GM18511 (cell line): ENCODE data around the gene FIG4.
"Not testable (repeated sequence)": the region's sequence is repeated elsewhere in the genome, so short reads cannot be mapped to it uniquely, and the experiment has no call there.

Experiments
- ATAC-seq: cut with Tn5 transposase; IDR thresholded peaks from one replicate; pipeline ENCODE4 v1.9.1; 2021; ENCODE audit warnings: mild to moderate bottlenecking, moderate library complexity; ENCODE audit not compliant: unreplicated experiment

FIG4 gene

GRCh38 chr6:109701774-109702173 is 10.7 kb downstream of the FIG4 start:
- no peak for ATAC-seq

- ATAC-seq, result no peak
These were observed 11.7 kb downstream of the FIG4 start for GRCh38 chr6:109702791-109703190.

GRCh38 chr6:109705258-109705657 is 14.2 kb downstream of the FIG4 start:
- ATAC-seq, result peak; percentile 91

GRCh38 chr6:109706513-109706912 is 15.4 kb downstream of the FIG4 start:
- no peak for ATAC-seq

- not testable (repeated sequence) for ATAC-seq
These were observed 17.0 kb downstream of the FIG4 start for GRCh38 chr6:109708099-109708498.

GRCh38 chr6:109713097-109713496 is 22.0 kb downstream of the FIG4 start:
- no peak for ATAC-seq

- no peak for ATAC-seq
These were observed 23.1 kb downstream of the FIG4 start for GRCh38 chr6:109714166-109714565.

GRCh38 chr6:109714611-109715010 is 23.5 kb downstream of the FIG4 start:
- ATAC-seq, result no peak

- no peak for ATAC-seq
These were observed 24.5 kb downstream of the FIG4 start for GRCh38 chr6:109715616-109716015.

GRCh38 chr6:109717971-109718370 is 26.9 kb downstream of the FIG4 start:
- no peak for ATAC-seq

- ATAC-seq, result no peak
These were observed 27.9 kb downstream of the FIG4 start for GRCh38 chr6:109718991-109719390.

GRCh38 chr6:109720311-109720710 is 29.2 kb downstream of the FIG4 start:
- ATAC-seq, result no peak

GRCh38 chr6:109722011-109722410 is 30.9 kb downstream of the FIG4 start:
- ATAC-seq, result no peak

- no peak for ATAC-seq
These were observed 31.6 kb downstream of the FIG4 start for GRCh38 chr6:109722564-109723254.

- not testable (repeated sequence) for ATAC-seq
These were observed 34.2 kb downstream of the FIG4 start for GRCh38 chr6:109725250-109725649.

GRCh38 chr6:109736273-109737025 is 45.4 kb downstream of the FIG4 start:
- ATAC-seq, result no peak

GRCh38 chr6:109738255-109738654 is 47.2 kb downstream of the FIG4 start:
- ATAC-seq, result no peak

GRCh38 chr6:109738667-109739066 is 47.6 kb downstream of the FIG4 start:
- no peak for ATAC-seq

GRCh38 chr6:109739686-109740085 is 48.6 kb downstream of the FIG4 start:
- no peak for ATAC-seq

- ATAC-seq, result no peak
These were observed 49.7 kb downstream of the FIG4 start for GRCh38 chr6:109740787-109741186.

GRCh38 chr6:109743739-109744138 is 52.6 kb downstream of the FIG4 start:
- no peak for ATAC-seq

- not testable (repeated sequence) for ATAC-seq
These were observed 53.7 kb downstream of the FIG4 start for GRCh38 chr6:109744779-109745178.
